ENCODE measurements around the gene TRIM16.
"Not testable (repeated sequence)": the region's sequence is repeated elsewhere in the genome, so short reads cannot be mapped to it uniquely, and the experiment has no call there.

TRIM16 gene

GRCh38 chr17:15615850-15616249 lies 68.3 kb downstream of the TRIM16 start:
- not testable (repeated sequence) for DNase-seq

GRCh38 chr17:15613111-15613510 lies 71.0 kb downstream of the TRIM16 start:
- not testable (repeated sequence) for DNase-seq

- DNase-seq = not testable (repeated sequence)
These were observed 91.2 kb downstream of the TRIM16 start for GRCh38 chr17:15592960-15593359.

GRCh38 chr17:15591986-15592385 lies 92.1 kb downstream of the TRIM16 start:
- DNase-seq = not testable (repeated sequence)

- not testable (repeated sequence) for DNase-seq
These were observed 93.3 kb downstream of the TRIM16 start for GRCh38 chr17:15590844-15591243.

GRCh38 chr17:15589544-15590536 lies 94.3 kb downstream of the TRIM16 start:
- not testable (repeated sequence) for DNase-seq

GRCh38 chr17:15588017-15588416 lies 96.1 kb downstream of the TRIM16 start:
- DNase-seq = not testable (repeated sequence)

- DNase-seq = not testable (repeated sequence)
These were observed 100.8 kb downstream of the TRIM16 start for GRCh38 chr17:15583313-15583712.

GRCh38 chr17:15581462-15581861 lies 102.6 kb downstream of the TRIM16 start:
- not testable (repeated sequence) for DNase-seq

Measured in fibroblast of skin of back (primary cell).